Esophagus mucosa (tissue), 1 donor: ENCODE results near the gene ST8SIA3. TPM values are rescaled to one million over a fixed set of nuclear protein-coding genes. Genes with fewer than 3 reads are reported as not detected.
"Not testable (repeated sequence)": the region's sequence is repeated elsewhere in the genome, so short reads cannot be mapped to it uniquely, and the experiment has no call there.

Experiments used
- ATAC-seq: fragments of 200-7000 bp; cut with Tn5 transposase; one replicate; pipeline ENCODE4 v1.9.1; 2020
- total RNA-seq: library from RNA; stranded (reverse); gene quantifications from one replicate; pipeline ENCODE4 v1.2.4, GENCODE V29; 2023
- donor health status: DM: yes; HTN: yes; CAD: no.

The ST8SIA3 gene
- total RNA-seq, 1 donor from 2014 or later: not detected

- no peak for ATAC-seq
Measured at GRCh38 chr18:57366528-57367081, 14.2 kb downstream of the ST8SIA3 start.

GRCh38 chr18:57372444-57372843 is 20.1 kb downstream of the ST8SIA3 start:
- ATAC-seq: no peak

GRCh38 chr18:57373017-57373416 is 20.7 kb downstream of the ST8SIA3 start:
- no peak for ATAC-seq

- ATAC-seq: no peak
Measured at GRCh38 chr18:57376503-57376902, 24.1 kb downstream of the ST8SIA3 start.

GRCh38 chr18:57389271-57389670 is 36.9 kb downstream of the ST8SIA3 start:
- ATAC-seq: no peak

- no peak for ATAC-seq
Measured at GRCh38 chr18:57390044-57390443, 37.7 kb downstream of the ST8SIA3 start.

- ATAC-seq: not testable (repeated sequence)
Measured at GRCh38 chr18:57394749-57395148, 42.4 kb downstream of the ST8SIA3 start.

- not testable (repeated sequence) for ATAC-seq
Measured at GRCh38 chr18:57396831-57397230, 44.5 kb downstream of the ST8SIA3 start.

GRCh38 chr18:57397440-57398132 is 45.2 kb downstream of the ST8SIA3 start:
- no peak for ATAC-seq

- no peak for ATAC-seq
Measured at GRCh38 chr18:57404345-57404744, 52.0 kb downstream of the ST8SIA3 start.

GRCh38 chr18:57409650-57410049 is 57.3 kb downstream of the ST8SIA3 start:
- no peak for ATAC-seq

- no peak for ATAC-seq
Measured at GRCh38 chr18:57410749-57411148, 58.4 kb downstream of the ST8SIA3 start.

- no peak for ATAC-seq
Measured at GRCh38 chr18:57416542-57416941, 64.2 kb downstream of the ST8SIA3 start.

Other genes starting within 250 kb of the ST8SIA3 start
- gene BOD1L2, start 205.5 kb upstream of the ST8SIA3 start, total RNA-seq: not detected
- gene ONECUT2, start 82.8 kb downstream of the ST8SIA3 start, total RNA-seq: under 0.01 TPM
- 21.9 TPM for gene FECH, start 234.1 kb downstream of the ST8SIA3 start, total RNA-seq